ENCODE data around the gene RPS14. TPM values are rescaled to one million over a fixed set of nuclear protein-coding genes. Genes with fewer than 3 reads are reported as not detected.
A peak's percentile ranks its signal among the peaks of the same experiment; 100 is the strongest.

The RPS14 gene
- total RNA-seq, 1 experiment from 2014 or later, result 2,564 TPM

GRCh38 chr5:150438873-150439546, 10.5 kb downstream of the RPS14 start:
- Mint-ChIP-seq H3K27ac (no peak overlapping the region), H3K36me3 (peaks cover 8% of the 10 kb centered on the region), H3K4me3 (no peak overlapping the region), H3K4me1 (peaks cover 22% of the 10 kb centered on the region), H3K9me3 (no peaks in the 10 kb centered on the region), H3K27me3 (ENCODE audit: low read depth) (no peaks in the 10 kb centered on the region)
- POLR2A ChIA-PET, result no interaction called here
- TF ChIP-seq ETV6 (CRISPR knock-in tag; IDR thresholded peaks at IDR 0.05), result no peak
- peak; percentile 49 for TF ChIP-seq CTCF (IDR thresholded peaks at IDR 0.05)
- TF ChIP-seq GRHL2 (CRISPR knock-in tag; IDR thresholded peaks at IDR 0.05; ENCODE audit: insufficient replicate concordance, severe bottlenecking), result no peak
- TF ChIP-seq SOX15 (CRISPR knock-in tag; IDR thresholded peaks at IDR 0.05), result no peak
- ATAC-seq (peak; percentile 54), DNase-seq (ENCODE audit: low spot score) (peak; percentile 75)
- CTCF ChIA-PET, result interaction anchor here (0.6 to 3.7 kb wide), 11 partner anchors 11 to 226 kb away, joined by 3 to 76 read pairs (median 5); no protein-coding TSS in a partner anchor

DNA sequence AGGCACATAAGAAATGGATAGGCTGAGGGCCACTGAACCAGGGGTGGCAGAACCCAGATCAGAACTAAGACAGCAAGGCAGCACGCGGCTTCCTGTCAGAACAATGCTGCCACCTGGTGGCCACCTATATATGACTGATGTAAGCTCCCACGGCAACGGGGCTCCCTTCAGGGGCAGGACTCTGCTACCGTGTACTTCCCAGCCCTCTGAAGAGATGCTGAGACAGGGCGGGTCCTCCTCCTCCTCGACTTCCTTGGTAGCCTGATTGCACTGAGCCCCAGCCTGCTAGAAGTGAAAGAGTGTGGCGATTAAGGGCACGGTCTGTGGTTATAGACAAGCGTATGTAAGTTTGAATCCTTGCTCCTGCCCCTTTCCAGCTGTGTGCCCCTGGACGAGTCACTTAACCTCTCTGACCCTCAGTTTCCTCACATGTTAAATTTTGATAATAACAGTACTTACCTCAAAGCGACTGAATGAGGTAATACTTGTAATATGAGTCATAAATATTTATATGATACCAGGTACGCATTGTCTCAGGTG, 13.3 kb downstream of the RPS14 start:
- Mint-ChIP-seq H3K4me1 (peaks cover 10% of the 10 kb centered on the region), H3K27me3 (ENCODE audit: low read depth) (no peaks in the 10 kb centered on the region), H3K4me3 (no peak overlapping the region), H3K36me3 (no peaks in the 10 kb centered on the region), H3K9me3 (no peaks in the 10 kb centered on the region), H3K27ac (no peak overlapping the region)
- TF ChIP-seq ETV6 (CRISPR knock-in tag; IDR thresholded peaks at IDR 0.05), result 0 out of 2 replicates have a peak, but pooled peaks have one; percentile 26
- TF ChIP-seq ARID4B (CRISPR knock-in tag; IDR thresholded peaks at IDR 0.05; ENCODE audit: borderline replicate concordance), result no peak
- TF ChIP-seq HMGXB4 (CRISPR knock-in tag; IDR thresholded peaks at IDR 0.05), result no peak
- TF ChIP-seq PRDM15 (CRISPR knock-in tag; IDR thresholded peaks at IDR 0.05), result peak; percentile 61
- TF ChIP-seq TP53 (CRISPR knock-in tag; IDR thresholded peaks at IDR 0.05), result no peak
- TF ChIP-seq CTCF (IDR thresholded peaks at IDR 0.05), result peak; percentile 72
- peak; percentile 78 for TF ChIP-seq GABPB1 (CRISPR knock-in tag; IDR thresholded peaks at IDR 0.05)
- ChIA-PET POLR2A (interaction anchor here (1.2 kb wide), 1 partner anchor 25 kb away, joined by 7 read pairs; no protein-coding TSS in a partner anchor), CTCF (interaction anchor here (0.5 to 3.7 kb wide), 21 partner anchors 14 to 305 kb away, joined by 3 to 76 read pairs (median 4); partner anchors contain the start of gene RPS14)
- peak; percentile 96 for DNase-seq (ENCODE audit: low spot score)
- ATAC-seq, result peak; percentile 89
